GM21786 (cell line): ENCODE data around the gene UBASH3B.

ENCODE experiments used
- ATAC-seq: cut with Tn5 transposase; IDR thresholded peaks from one replicate; pipeline ENCODE4 v1.9.1; 2021; ENCODE audit not compliant: unreplicated experiment

The UBASH3B gene

GRCh38 chr11:122677256-122677655 is 21.7 kb downstream of the UBASH3B start:
- no peak for ATAC-seq

- no peak for ATAC-seq
Observed at GRCh38 chr11:122678406-122678805, 22.9 kb downstream of the UBASH3B start.

GRCh38 chr11:122679466-122679865 is 23.9 kb downstream of the UBASH3B start:
- no peak for ATAC-seq

- no peak for ATAC-seq
Observed at GRCh38 chr11:122681070-122681469, 25.5 kb downstream of the UBASH3B start.

GRCh38 chr11:122681735-122682134 is 26.2 kb downstream of the UBASH3B start:
- ATAC-seq = no peak

GRCh38 chr11:122682464-122682863 is 26.9 kb downstream of the UBASH3B start:
- ATAC-seq = no peak

- no peak for ATAC-seq
Observed at GRCh38 chr11:122685041-122685440, 29.5 kb downstream of the UBASH3B start.

GRCh38 chr11:122686111-122686510 is 30.6 kb downstream of the UBASH3B start:
- no peak for ATAC-seq

- no peak for ATAC-seq
Observed at GRCh38 chr11:122690384-122690783, 34.9 kb downstream of the UBASH3B start.

GRCh38 chr11:122690801-122691548 is 35.5 kb downstream of the UBASH3B start:
- ATAC-seq = no peak

GRCh38 chr11:122691549-122692150 is 36.1 kb downstream of the UBASH3B start:
- ATAC-seq = no peak

- ATAC-seq = no peak
Observed at GRCh38 chr11:122692444-122692843, 36.9 kb downstream of the UBASH3B start.

- no peak for ATAC-seq
Observed at GRCh38 chr11:122695076-122695615, 39.6 kb downstream of the UBASH3B start.

GRCh38 chr11:122696662-122697061 is 41.1 kb downstream of the UBASH3B start:
- ATAC-seq = no peak

GRCh38 chr11:122697636-122698167 is 42.2 kb downstream of the UBASH3B start:
- ATAC-seq = peak; percentile 89

- ATAC-seq = no peak
Observed at GRCh38 chr11:122698392-122698791, 42.9 kb downstream of the UBASH3B start.

- ATAC-seq = no peak
Observed at GRCh38 chr11:122700666-122701065, 45.1 kb downstream of the UBASH3B start.

- no peak for ATAC-seq
Observed at GRCh38 chr11:122701143-122701542, 45.6 kb downstream of the UBASH3B start.

- no peak for ATAC-seq
Observed at GRCh38 chr11:122703541-122704272, 48.2 kb downstream of the UBASH3B start.

- no peak for ATAC-seq
Observed at GRCh38 chr11:122705396-122705795, 49.9 kb downstream of the UBASH3B start.

GRCh38 chr11:122706291-122707088 is 51.0 kb downstream of the UBASH3B start:
- ATAC-seq = no peak
